T47D (cell line): ENCODE results near the gene TMEM170B.
A peak's percentile ranks its signal among the peaks of the same experiment; 100 is the strongest.

Experiments
- DNase-seq, 2 experiments: peaks; one replicate each; pipeline versions ENCODE4 v3.0.0 to v3.0.0-alpha.2; 2011 to 2012; ENCODE audit warnings: low read depth in 1 of 2, low spot score in 1 of 2
- JUND ChIP-seq: IDR thresholded peaks from 2 replicates; pipeline ENCODE4 v1.6.1; 2012; ENCODE audit warnings: low read depth
- in situ Hi-C: cut with HindIII; loops from 2 replicates; pipeline ENCODE4 v1.10.0; 2016; ENCODE audit warnings: low sequenced_read_pairs, low pct_unique_long_range_greater_than_20kb

TMEM170B gene

DNA sequence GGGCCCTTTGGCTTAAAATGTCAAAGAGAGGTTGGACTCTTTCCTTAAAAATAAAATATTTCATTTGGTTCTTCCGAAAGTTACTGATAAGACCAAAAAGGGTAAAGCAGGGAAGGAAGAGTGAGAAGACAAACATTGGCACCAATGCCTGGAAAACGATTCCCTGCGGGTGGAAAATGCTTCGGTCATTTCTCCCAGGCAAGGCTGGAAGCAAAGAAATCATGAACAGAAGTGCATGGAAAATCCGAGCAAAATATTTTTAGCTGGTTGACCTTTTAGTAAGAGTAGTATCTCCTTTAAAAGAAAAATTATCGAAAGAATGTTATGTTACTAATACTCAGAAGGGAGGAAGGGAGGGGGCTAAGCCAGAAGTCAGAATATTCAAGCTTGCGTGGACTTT lies 62.7 kb downstream of the TMEM170B start:
- in situ Hi-C loops = no loop called here
- no peak for TF ChIP-seq JUND
- DNase-seq = no peak

DNA sequence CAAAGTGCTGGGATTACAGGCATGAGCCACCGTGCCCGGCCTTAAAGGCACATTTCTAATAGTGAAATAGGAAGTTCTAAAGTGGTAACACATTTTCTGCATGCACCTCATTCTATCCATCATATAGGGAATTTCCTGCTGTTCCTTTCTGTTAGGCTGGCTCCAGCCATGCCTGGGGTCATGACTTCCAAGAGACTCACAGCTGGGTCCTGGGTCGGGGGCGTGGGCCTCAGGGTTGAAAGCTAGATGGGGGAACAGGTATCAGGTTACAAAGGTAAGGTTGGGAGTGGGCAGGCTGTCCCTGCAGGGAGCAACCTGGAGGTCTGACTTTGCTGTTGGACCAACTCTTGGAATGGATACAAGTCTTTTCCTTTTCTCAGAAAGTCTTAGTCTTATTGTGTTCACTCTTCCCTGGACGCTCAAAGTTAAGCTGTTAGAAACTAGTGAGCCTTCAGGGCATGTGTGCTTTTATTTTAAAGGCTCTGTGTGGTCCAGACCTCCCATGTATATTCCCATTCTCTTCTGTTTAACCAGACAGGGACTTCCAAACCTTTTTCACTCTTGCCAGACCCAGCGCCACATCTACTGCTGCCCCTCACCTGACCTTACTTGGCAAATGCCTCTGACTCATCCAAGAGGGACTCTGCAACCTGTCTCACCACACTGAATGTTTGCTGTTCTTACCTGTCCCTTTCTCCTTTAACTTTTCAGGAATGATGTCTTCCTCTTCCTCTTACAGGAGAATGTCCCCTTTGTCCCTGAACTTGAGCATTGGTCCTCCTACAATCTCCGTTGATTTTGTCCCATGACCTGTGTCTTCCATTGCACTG lies 64.4 kb downstream of the TMEM170B start:
- DNase-seq = no peak
- in situ Hi-C loops = no loop called here
- TF ChIP-seq JUND = no peak

DNA sequence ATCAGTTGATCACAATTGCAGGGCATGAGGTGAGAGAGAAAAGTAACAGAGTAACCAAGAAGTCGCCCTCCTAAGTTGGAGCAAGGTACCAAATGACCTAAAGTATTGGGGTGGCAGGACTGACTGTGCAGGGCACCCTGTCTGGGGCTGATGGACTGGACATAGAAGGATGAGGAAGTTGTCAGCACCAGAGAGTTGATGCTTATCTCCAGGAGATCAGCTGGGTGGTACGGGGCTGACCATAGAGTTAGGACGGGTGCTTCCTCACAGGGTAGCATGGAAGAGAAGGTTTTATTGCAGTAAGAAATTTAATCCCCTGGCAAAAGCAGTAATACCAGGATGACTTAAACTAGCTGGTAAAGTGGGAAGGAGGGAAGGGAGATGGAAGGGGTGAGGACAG lies 66.7 kb downstream of the TMEM170B start:
- TF ChIP-seq JUND = no peak
- no peak for DNase-seq
- in situ Hi-C loops = no loop called here

DNA sequence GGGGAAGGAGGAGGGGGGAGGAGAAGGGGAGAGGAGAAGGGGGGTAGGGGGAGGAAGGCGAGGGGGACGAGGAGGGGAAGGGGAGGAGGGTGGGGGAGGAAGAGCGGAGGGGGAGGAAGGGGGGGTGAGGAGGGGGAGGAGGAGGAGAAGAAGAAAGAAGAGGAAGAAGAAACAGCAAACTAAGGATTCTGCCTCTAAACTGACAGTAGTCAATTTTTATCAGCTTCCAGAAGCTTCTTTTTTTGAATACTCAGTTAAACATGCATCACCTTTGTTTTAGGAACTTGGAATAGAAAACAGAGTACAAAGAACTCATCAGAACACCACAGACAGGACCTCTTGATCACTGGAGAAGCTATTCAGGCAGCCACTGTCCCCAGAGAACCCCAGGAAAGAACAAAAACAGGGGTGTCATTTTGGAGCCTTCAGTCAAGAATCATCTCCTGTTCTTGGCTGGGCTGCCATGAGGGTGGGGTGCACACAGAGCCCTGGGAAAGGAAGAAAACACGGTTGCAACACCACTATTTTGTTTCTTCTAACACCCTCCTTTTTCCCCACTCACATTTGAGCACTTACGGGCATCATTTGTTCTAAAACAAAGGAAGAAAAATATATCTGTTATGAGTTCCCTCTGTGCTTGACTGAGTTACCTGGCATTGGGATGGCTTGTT lies 67.4 kb downstream of the TMEM170B start:
- in situ Hi-C loops = no loop called here
- no peak for TF ChIP-seq JUND
- no peak for DNase-seq

DNA sequence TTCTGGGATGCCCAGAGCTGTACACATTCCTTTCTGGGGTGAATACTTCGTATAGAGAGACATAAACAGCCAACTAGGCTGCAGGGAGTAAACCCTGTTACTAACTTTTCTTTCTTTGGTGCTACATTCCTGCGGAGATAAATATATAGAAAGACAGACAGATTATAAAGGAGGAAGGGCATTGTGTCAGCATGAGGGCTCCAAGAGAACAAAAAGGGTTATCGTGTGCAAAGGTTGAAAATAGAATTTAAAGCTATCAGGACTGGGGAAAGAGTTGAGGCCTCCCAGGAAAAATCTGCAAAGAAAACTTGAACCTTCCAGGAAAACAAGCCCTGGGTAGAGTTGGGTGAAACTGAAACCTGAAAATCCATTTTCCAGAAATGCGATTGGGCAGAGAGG lies 68.0 kb downstream of the TMEM170B start:
- no peak for DNase-seq
- in situ Hi-C loops = no loop called here
- TF ChIP-seq JUND = no peak

DNA sequence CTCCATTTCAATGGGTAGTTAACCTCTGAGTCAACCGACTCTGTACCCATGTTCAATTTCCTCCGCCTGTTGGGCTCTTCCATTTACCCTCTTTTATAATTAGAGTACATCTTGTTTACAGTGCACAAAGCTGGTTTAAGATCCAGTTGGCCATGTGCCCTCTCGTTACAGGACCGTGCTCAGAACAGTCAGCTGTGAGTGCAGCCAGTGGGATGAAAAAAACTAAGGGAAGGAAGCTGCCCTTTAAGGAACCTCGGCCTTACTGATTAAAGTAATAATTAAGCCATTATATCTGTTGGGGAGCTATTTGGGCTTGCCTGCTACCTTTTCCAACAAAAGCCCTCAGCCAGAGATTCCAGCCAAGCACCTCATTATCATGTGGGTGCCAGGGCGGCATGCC lies 68.8 kb downstream of the TMEM170B start:
- in situ Hi-C loops = no loop called here
- TF ChIP-seq JUND = no peak
- no peak for DNase-seq

DNA sequence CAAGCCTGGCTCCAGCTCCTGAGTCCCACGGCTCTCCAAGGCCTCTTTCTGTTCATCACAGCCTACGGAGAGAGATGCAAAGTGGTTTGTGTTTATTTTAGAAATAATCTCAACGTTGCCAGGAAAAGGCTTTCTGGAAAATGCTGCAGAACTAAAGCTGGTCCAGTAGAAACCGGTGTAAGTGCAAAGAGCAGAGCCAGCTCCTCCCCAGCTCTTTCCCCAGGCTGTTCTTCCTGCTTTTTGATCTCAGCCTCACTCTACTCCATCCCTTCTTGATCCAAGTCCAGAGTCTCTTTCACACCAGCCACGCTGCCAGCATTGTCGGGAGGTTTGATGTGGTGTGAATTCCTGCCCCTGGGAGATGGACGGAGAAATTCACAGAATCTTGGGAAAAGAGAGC lies 69.8 kb downstream of the TMEM170B start:
- in situ Hi-C loops = no loop called here
- TF ChIP-seq JUND = no peak
- no peak for DNase-seq

DNA sequence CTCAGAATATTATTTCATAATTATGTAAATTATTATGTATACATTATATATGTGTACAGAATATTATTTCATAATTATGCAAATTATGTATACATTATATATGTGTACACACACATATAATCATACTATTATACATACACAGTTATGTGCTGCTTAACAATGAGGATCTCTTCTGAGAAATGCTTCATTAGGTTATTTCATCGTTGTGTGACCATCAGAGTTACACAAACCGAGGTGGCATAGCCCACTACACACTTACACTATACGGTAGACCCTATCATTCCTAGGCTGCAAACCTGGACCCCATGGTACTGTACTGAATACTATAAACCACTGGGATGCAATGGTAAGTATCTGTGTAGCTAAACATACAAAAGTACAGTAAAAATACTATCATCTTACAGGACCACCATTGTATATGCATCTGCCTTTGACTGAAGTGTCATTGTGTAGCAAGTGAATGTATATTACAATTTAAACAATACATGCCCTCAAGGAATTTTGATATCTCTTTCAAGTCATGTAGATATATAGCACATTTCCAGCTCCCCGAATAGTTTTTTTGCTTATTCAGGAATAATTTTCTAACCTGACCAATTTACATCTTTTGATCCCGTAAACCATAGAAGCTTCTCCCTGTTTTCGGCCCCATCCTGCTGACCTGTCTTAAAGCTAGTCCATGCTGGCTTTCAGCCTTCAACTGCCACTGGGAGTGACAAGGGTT lies 71.2 kb downstream of the TMEM170B start:
- no peak for DNase-seq
- no peak for TF ChIP-seq JUND
- in situ Hi-C loops = no loop called here

DNA sequence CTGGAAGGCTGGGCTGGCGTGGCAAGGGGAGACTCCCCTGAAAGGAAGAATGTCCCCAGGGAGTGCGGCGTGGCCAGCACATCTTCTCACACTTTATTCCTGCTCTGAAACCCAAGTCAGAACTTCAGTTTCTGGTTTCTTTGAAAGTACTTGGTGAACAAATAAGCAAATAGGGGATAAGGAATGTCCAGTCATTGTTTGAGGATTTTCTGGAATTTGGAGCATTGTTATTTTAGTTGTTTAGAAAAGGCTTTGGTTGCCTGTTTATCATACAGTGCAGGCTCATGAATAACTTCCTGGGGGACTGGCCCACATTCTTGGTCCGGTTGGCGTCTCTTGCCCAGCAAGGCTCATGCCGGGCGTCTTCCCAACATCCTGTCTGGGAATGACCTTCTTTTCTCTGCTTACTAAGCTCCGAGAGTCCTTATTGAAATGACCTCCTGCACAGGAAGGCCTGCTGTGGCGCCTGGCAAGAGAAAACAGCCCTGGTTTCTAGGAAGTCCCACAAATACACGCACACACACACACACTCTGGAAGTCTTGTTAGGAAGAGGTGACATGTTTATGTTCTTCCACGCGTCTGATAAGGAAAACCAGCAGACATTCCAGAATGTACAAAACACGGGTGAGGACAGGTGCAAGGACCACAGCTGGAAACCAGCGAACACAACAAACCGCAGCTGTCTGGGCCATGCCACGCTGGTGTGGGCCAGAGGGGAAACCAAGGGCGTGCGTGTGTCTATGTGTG lies 71.9 kb downstream of the TMEM170B start:
- DNase-seq = peak in 1 of 2 experiments; percentile 28
- in situ Hi-C loops = no loop called here
- no peak for TF ChIP-seq JUND

DNA sequence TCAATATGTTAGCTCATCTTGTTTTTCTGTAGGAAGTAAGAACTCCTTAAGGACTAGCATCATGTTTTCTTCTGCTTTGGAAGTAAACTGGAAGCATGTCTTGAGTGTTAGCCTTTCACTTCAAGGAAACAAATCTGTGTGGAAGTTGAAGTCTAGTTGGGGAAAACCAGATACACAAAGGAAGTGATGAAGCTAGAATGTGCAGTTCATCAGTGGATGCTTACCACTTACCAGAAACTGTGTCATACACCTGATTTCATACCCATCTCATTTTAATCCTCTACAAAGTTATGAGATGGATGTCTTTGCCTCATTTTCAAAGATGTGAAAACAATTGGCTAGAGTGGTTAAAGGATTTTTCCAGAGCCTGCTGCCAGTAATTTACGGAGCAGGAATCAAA lies 75.8 kb downstream of the TMEM170B start:
- no peak for TF ChIP-seq JUND
- no peak for DNase-seq
- in situ Hi-C loops = no loop called here

DNA sequence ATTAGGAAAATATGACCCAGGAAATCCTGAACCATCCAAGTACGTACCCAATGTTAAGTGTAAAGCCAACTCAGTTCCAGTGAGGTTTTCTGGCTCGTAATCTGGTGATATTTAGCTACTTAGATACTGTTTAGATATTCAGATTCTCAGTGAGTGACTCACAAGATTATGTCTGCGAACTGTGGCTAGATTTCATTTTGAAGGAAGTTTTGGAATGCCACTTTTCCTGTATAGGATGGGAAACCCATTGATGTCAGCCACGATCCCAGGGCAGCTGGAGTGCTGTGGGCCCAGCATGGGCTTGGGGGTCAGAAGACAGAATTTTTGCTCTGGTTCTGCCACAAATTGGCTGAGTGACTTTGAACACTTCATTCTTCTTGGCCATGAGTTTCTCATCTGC lies 76.3 kb downstream of the TMEM170B start:
- in situ Hi-C loops = no loop called here
- no peak for DNase-seq
- no peak for TF ChIP-seq JUND

DNA sequence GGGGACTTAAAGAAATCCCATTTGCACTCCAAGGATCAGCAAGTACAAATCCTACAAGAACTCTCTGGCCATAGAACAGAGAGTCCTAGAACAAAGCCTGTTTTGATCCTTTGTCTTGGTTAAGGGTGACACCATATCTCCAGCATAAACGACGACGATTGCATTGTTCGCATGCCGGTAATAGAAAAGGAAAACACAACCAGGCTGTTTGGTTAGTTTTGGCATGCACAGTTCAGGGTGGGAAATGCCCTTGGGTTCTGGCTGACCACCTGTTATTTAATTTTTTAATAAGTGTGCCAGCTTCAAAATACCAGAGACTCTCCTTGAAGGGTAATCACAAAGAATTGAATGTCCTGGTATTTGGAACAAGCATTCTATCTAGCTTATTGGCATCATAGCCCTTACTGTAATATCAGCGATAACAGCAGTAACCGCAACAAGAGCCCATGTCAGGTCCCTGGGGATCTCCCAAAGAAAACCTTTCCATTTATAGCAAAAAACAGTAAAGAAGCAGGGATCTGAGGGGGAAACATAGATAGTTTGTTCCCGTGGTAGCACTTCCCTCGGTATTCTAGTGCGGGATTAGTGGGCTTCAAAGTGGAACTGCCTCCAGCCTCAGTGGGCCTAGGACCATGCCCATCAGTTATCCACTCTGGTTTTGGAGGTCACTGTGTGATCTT lies 77.1 kb downstream of the TMEM170B start:
- in situ Hi-C loops = no loop called here
- no peak for TF ChIP-seq JUND

DNA sequence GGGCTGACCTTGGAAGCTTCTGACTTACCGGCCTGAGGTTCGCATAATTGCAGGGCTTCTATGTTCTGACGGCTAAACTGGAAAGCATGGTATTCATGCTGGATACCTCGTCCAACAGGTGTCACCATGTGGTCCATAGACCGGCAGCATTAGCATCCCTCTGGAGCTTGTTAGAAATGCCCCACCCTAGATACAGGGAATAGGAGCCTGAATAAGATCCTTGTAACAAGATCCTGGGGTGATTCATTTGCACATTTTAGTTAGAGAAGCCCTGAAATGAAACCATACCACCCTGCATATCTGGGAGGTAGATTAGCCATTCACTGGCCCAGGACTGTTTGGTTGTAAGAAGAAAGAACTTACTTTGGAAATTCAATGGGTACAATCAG lies 77.7 kb downstream of the TMEM170B start:
- no peak for DNase-seq
- TF ChIP-seq JUND = no peak
- in situ Hi-C loops = no loop called here

More for the DNA sequence above, 77.1 kb downstream of the TMEM170B start:
- no peak for DNase-seq
